PC-9 (cell line): ENCODE data around the gene JAML.

Source experiments
- CTCF ChIP-seq: fragments of 200-600 bp; sonication (generic); conservative IDR thresholded peaks from 2 replicates; pipeline ENCODE4 v1.6.1; 2017; ENCODE audit warnings: mixed run types, antibody characterized with exemption, mild to moderate bottlenecking, moderate library complexity
- EZH2 ChIP-seq: fragments of 200-600 bp; sonication (generic); IDR thresholded peaks from 2 replicates; pipeline ENCODE4 v1.8.0; 2017; ENCODE audit warnings: antibody characterized with exemption, low read depth

GRCh38 chr11:118151431-118151830 is 73.4 kb downstream of the JAML start:
- TF ChIP-seq CTCF (no peak), EZH2 (no peak)
